Stimulated activated CD8-positive, alpha-beta memory T cell treated with anti-CD3 and anti-CD28 coated beads, Interleukin-7, amount 100 ng/mL, for 24 hours (primary cell): Measurements from ENCODE around the gene CEPT1.
"Not testable (repeated sequence)": the region's sequence is repeated elsewhere in the genome, so short reads cannot be mapped to it uniquely, and the experiment has no call there.

Experiments
- DNase-seq: peaks from one replicate; pipeline ENCODE4 v3.0.0-alpha.2; 2020; ENCODE audit warnings: low read depth

Gene CEPT1

GRCh38 chr1:111139956-111140679, at the start of gene CEPT1, which contains the start of gene DRAM2:
TSS of gene CEPT1 (plus strand) at chr1:111140223. CDS start at chr1:111147715, 7,492 bp downstream.
TSS of gene DRAM2 (minus strand) at chr1:111140093. CDS start at chr1:111131554, 8,539 bp downstream.
- peak; percentile 84 for DNase-seq

GRCh38 chr1:111095421-111095820, 44.6 kb upstream of the CEPT1 start:
- DNase-seq: not testable (repeated sequence)

DNA sequence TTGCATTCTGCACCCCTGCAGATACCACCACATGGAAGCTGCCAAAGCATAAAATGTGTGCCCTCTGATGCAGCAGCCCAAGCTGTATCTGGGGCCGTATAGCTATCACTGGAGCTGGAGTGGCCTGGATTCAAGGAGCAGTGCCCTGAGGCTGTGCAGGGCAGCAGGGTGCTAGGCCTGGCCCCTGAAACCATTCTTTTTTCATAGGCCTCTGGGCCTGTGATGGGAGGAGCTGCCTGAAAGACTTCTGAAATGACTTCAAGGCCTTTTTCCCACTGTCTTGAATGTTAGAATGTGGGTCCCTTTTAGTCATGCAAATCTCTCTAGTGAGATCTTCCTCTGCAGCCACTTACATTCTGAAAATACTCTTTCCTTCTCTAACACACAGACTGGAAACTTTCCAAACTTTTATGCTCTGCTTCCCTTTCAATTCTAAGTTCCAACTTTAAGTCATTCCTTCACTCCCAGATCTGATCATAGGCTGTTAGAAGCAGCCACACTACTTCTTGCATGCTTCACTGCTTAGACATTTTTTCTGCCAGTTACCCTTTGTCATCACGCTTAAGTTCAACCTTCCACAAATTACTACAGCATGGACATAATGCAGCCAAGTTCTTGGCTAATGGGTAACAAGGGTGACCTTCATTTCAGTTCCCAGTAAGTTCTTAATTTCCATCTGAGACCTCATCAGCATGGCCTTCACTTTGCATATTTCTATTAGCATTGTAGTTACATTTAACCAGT, 42.5 kb upstream of the CEPT1 start:
- DNase-seq: no peak

- no peak for DNase-seq
Measured at GRCh38 chr1:111099289-111099688, 40.7 kb upstream of the CEPT1 start.

- DNase-seq: no peak
Measured at GRCh38 chr1:111101854-111102642, 38.0 kb upstream of the CEPT1 start.

DNA sequence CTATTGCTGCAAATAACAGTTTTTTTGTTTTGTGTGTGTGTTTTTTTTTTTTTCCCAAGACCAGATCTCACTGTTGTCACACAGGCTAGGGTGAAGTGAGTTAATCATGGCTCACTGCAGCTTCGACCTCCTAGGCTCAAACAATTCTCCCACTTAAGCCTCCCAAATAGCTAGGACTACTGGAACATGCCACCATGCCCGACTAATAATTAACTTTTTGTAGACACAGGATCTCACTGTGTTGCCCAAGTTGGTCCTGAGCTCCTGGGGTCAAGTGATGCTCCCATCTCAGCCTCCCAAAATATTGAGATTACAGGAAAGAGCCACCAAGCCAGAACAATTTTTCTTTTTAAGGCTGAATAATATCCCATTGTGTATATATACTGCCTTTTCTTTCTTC, 35.0 kb upstream of the CEPT1 start:
- DNase-seq: no peak

DNA sequence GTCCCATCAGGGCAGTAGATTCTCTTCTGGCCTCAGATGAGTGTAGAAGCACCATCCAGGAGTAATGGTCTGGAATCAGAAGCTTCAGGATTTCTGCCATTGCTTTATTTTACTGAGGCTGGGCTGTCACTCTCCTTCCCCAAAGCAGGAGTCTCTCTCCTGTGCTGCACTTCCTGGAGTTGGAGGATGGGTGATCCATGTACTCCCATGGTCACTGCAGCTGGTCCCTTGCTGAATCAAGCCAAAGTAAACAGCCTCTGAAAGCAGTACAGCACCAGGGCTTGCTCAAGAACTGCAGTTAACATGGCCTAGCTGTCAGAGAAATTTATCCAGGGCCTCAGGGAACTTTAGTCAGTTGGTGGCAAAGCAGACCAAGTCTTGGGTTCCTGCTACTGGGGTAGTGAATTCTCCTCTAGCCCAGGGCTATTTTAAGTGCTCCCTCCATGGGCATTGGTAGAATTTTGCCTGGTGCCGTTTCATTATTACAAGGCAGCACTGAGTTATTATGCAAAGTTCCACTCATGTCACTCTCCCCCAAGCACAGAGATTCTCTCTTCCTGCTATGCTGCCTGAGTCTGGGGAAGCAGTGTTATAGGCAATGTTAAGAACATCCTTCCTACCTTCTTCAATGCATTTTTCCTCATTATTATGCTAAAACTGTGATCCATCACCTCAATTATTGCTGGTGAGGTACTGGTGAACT, 29.7 kb upstream of the CEPT1 start:
- no peak for DNase-seq

- DNase-seq: no peak
Measured at GRCh38 chr1:111116496-111116895, 23.5 kb upstream of the CEPT1 start.

GRCh38 chr1:111126354-111126753, 13.7 kb upstream of the CEPT1 start:
- DNase-seq: no peak

GRCh38 chr1:111127923-111128643, 11.9 kb upstream of the CEPT1 start:
- DNase-seq: no peak

- no peak for DNase-seq
Measured at GRCh38 chr1:111129376-111129775, 10.6 kb upstream of the CEPT1 start.

GRCh38 chr1:111131693-111132092, 8.3 kb upstream of the CEPT1 start:
- no peak for DNase-seq

- DNase-seq: no peak
Measured at GRCh38 chr1:111133866-111134265, 6.2 kb upstream of the CEPT1 start.

GRCh38 chr1:111139324-111139955, 583 bp upstream of the CEPT1 start:
- DNase-seq: no peak

- DNase-seq: no peak
Measured at GRCh38 chr1:111140680-111140967, 601 bp downstream of the CEPT1 start.

DNA sequence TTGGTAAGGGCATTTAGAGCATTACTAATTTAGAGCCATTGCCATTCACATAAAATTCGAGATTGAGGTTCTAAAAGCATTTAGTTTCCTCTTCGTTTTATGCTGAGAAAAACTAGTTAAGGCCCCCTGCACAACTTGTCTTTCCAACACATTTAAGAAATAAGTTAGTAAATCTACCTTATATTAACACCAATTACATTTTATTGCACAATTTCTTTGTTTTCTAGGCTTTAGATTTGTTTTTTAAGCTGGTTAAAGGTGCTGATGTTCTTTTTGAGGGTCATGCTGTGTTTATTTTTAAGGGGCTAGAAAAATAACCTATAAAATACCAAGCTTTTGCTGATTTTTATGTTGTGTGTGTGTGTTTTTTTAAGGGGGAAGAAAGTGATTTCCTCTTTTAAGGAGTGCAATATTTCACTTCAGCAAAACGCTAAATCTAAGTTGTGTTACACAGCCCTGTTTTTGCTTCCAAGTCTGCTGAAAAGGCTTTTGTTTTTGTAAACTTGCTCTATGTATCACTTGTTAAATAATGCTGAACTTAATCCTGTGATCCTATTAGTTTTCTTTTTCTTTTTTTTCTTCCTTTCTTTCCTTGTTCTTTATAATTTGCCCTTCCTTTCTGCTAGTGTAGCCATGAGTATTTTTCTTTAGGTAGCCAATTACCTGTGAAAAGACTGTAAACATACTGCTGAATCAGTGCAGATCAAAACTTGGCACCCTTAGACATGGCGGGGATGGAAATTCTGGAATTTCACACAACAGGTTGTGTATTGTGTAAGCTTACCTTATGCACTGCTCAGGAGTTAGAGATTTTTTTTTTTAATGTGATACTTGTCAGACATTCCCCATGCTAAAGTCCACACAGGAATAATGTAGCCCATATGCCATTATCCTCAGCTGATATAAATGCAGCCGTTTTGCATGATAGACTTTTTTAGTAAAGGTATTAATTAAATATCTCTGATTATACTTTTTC, 1.5 kb downstream of the CEPT1 start:
- DNase-seq: no peak

DNA sequence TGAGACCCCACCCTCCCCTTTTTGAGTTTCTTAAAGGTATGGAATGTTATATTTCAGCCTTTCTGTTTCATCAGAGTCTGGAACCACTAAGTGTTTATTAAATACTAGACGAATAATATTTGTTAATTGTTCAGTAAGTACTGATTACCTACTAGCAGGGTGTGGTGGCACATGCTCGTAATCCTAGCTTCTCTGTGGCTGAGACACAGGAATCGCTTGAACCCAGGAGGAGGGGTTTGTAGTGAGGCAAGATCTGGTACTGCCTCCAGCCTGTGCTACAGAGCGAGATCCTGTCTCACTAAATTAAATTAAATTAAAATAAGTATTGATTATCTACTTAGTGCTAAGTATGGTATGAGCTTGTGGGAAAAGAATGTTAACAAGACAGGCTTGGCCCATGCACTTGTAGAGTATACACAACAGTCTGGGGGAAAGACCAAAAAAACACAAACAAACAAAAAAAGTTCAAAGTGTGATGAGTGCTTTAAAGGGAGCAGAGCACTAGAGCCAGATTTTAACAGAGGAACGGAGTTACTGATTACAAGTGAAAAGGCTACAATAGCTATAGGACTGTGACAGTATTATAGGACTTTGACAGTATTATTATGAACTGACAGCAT, 2.4 kb downstream of the CEPT1 start:
- DNase-seq: no peak

DNA sequence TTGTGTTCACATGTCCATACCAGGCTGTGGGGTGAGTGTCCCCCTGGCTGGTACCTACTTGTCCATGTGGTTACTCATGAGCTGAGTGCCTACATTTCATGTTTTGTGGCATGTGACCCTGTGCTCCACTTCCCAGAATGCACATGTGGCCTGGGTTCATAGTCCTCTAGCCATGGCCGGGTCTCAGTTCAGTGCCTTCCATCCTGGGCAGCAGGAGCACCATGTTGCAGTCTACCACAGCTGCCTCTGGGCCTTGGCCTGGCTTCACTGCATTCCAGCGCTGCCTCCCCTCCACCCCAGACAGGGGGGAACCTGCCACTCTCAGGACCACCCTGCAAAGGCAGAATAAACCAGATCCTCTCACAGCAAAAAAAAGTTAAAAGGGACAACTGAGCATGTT, 5.5 kb downstream of the CEPT1 start:
- DNase-seq: no peak
